Measurements from ENCODE around the gene ATG12.

The ATG12 gene

GRCh38 chr5:115806986-115807653 is 34.2 kb downstream of the ATG12 start:
- no peak for DNase-seq (ENCODE audit: low spot score)

- no peak for DNase-seq (ENCODE audit: low spot score)
Measured at GRCh38 chr5:115801984-115802383, 39.4 kb downstream of the ATG12 start.

- DNase-seq (ENCODE audit: low spot score), result no peak
Measured at GRCh38 chr5:115801152-115801551, 40.2 kb downstream of the ATG12 start.

- no peak for DNase-seq (ENCODE audit: low spot score)
Measured at GRCh38 chr5:115800108-115800507, 41.3 kb downstream of the ATG12 start.

- DNase-seq (ENCODE audit: low spot score), result no peak
Measured at GRCh38 chr5:115798252-115798651, 43.1 kb downstream of the ATG12 start.

GRCh38 chr5:115796656-115797055 is 44.7 kb downstream of the ATG12 start:
- no peak for DNase-seq (ENCODE audit: low spot score)

- no peak for DNase-seq (ENCODE audit: low spot score)
Measured at GRCh38 chr5:115795700-115796099, 45.7 kb downstream of the ATG12 start.

GRCh38 chr5:115788440-115788839 is 52.9 kb downstream of the ATG12 start:
- no peak for DNase-seq (ENCODE audit: low spot score)

GRCh38 chr5:115787426-115787825 is 53.9 kb downstream of the ATG12 start:
- DNase-seq (ENCODE audit: low spot score), result no peak

- DNase-seq (ENCODE audit: low spot score), result no peak
Measured at GRCh38 chr5:115785381-115786065, 55.8 kb downstream of the ATG12 start.

GRCh38 chr5:115778417-115778816 is 62.9 kb downstream of the ATG12 start:
- DNase-seq (ENCODE audit: low spot score), result no peak
